T-helper 17 cell (primary cell): ENCODE measurements around the gene KCNA1. TPM values are rescaled to one million over a fixed set of nuclear protein-coding genes. Genes with fewer than 3 reads are reported as not detected.

Experiments used
- ATAC-seq: fragments of 150-1000 bp; cut with Tn5 transposase; 2 replicates; pipeline ENCODE4 v1.10.0; 2021; ENCODE audit warnings: mild to moderate bottlenecking, moderate library complexity
- DNase-seq, 3 donors: peaks; one replicate each; pipeline versions ENCODE4 v3.0.0 to v3.0.0-alpha.2; 2020 to 2021
- H3K9me3 ChIP-seq: one replicate; pipeline ENCODE4 v1.7.0; 2013; ENCODE audit warnings: low read length, mild to moderate bottlenecking; ENCODE audit not compliant: control insufficient read depth, poor library complexity, severe bottlenecking
- H3K27ac Mint-ChIP-seq: one replicate; pipeline ENCODE4 v1.8.0; 2022; ENCODE audit warnings: mild to moderate bottlenecking, moderate library complexity, mixed read lengths
- H3K27me3 Mint-ChIP-seq: one replicate; pipeline ENCODE4 v1.8.0; 2022; ENCODE audit warnings: mixed read lengths
- H3K36me3 Mint-ChIP-seq: one replicate; pipeline ENCODE4 v1.8.0; 2022; ENCODE audit warnings: low read depth, mixed read lengths
- H3K4me1 Mint-ChIP-seq: one replicate; pipeline ENCODE4 v1.8.0; 2022; ENCODE audit warnings: mild to moderate bottlenecking, mixed read lengths
- H3K4me3 Mint-ChIP-seq: one replicate; pipeline ENCODE4 v1.8.0; 2022; ENCODE audit warnings: mild to moderate bottlenecking, moderate library complexity, mixed read lengths
- total RNA-seq, 4 donors: library from RNA in 2 of 4; stranded (reverse) in 2 of 4; gene quantifications; one replicate each; pipeline ENCODE4 v1.2.3 and lab custom pipeline; 2022 to 2026

Gene KCNA1
- total RNA-seq, 2 donors from 2014 or later: not detected

GRCh38 chr12:4957761-4958160, 48.1 kb downstream of the KCNA1 start:
- Mint-ChIP-seq H3K27me3 (peaks cover 83% of the 10 kb centered on the region), H3K4me1 (peaks cover 2% of the 10 kb centered on the region), H3K4me3 (no peak overlapping the region), H3K36me3 (peaks cover 11% of the 10 kb centered on the region), H3K27ac (no peak overlapping the region)
- ATAC-seq (no peak), DNase-seq (no peak)
- no peaks in the 10 kb centered on the region for H3K9me3 ChIP-seq

GRCh38 chr12:4958697-4959375, 49.1 kb downstream of the KCNA1 start:
- no peaks in the 10 kb centered on the region for H3K9me3 ChIP-seq
- H3K4me1 Mint-ChIP-seq: no peaks in the 10 kb centered on the region
- H3K27ac Mint-ChIP-seq: no peak overlapping the region
- DNase-seq (no peak), ATAC-seq (no peak)
- H3K36me3 Mint-ChIP-seq: peaks cover 11% of the 10 kb centered on the region
- H3K27me3 Mint-ChIP-seq: peaks cover 80% of the 10 kb centered on the region
- no peak overlapping the region for H3K4me3 Mint-ChIP-seq

GRCh38 chr12:4959381-4959780, 49.7 kb downstream of the KCNA1 start:
- ATAC-seq (no peak), DNase-seq (no peak)
- H3K36me3 Mint-ChIP-seq: peaks cover 11% of the 10 kb centered on the region
- no peak overlapping the region for H3K27ac Mint-ChIP-seq
- H3K9me3 ChIP-seq: no peaks in the 10 kb centered on the region
- no peak overlapping the region for H3K4me3 Mint-ChIP-seq
- H3K4me1 Mint-ChIP-seq: no peaks in the 10 kb centered on the region
- H3K27me3 Mint-ChIP-seq: peaks cover 80% of the 10 kb centered on the region

GRCh38 chr12:4960030-4960429, 50.3 kb downstream of the KCNA1 start:
- Mint-ChIP-seq H3K27me3 (peaks cover 85% of the 10 kb centered on the region), H3K4me3 (no peak overlapping the region)
- no peak for ATAC-seq

GRCh38 chr12:4960547-4960946, 50.8 kb downstream of the KCNA1 start:
- H3K9me3 ChIP-seq: no peaks in the 10 kb centered on the region
- DNase-seq (no peak), ATAC-seq (no peak)
- H3K27ac Mint-ChIP-seq: no peak overlapping the region
- peaks cover 9% of the 10 kb centered on the region for H3K36me3 Mint-ChIP-seq
- H3K4me1 Mint-ChIP-seq: no peaks in the 10 kb centered on the region
- peaks cover 82% of the 10 kb centered on the region for H3K27me3 Mint-ChIP-seq
- H3K4me3 Mint-ChIP-seq: no peak overlapping the region

More at GRCh38 chr12:4960030-4960429, 50.3 kb downstream of the KCNA1 start:
- no peak for DNase-seq
- H3K36me3 Mint-ChIP-seq: peaks cover 11% of the 10 kb centered on the region
- H3K4me1 Mint-ChIP-seq: no peaks in the 10 kb centered on the region
- no peak overlapping the region for H3K27ac Mint-ChIP-seq
- no peaks in the 10 kb centered on the region for H3K9me3 ChIP-seq

- no peaks in the 10 kb centered on the region for H3K9me3 ChIP-seq
- peak overlapping the region; percentile 36 for H3K4me3 Mint-ChIP-seq
- H3K36me3 Mint-ChIP-seq: peaks cover 5% of the 10 kb centered on the region
- ATAC-seq (no peak), DNase-seq (no peak)
- H3K4me1 Mint-ChIP-seq: no peaks in the 10 kb centered on the region
- no peak overlapping the region for H3K27ac Mint-ChIP-seq
- peaks cover 81% of the 10 kb centered on the region for H3K27me3 Mint-ChIP-seq
These were observed 51.6 kb downstream of the KCNA1 start for GRCh38 chr12:4961311-4961710.

GRCh38 chr12:4962539-4963486, 53.1 kb downstream of the KCNA1 start:
- Mint-ChIP-seq H3K27ac (no peak overlapping the region), H3K4me3 (no peak overlapping the region), H3K4me1 (no peaks in the 10 kb centered on the region), H3K27me3 (peaks cover 82% of the 10 kb centered on the region), H3K36me3 (peaks cover 2% of the 10 kb centered on the region)
- DNase-seq (no peak), ATAC-seq (no peak)
- no peaks in the 10 kb centered on the region for H3K9me3 ChIP-seq

Other genes with a start within 250 kb of the KCNA1 start
- 1 to 10 TPM; 1.4 TPM for gene GALNT8, start 189.5 kb upstream of the KCNA1 start, total RNA-seq
- gene KCNA5, start 134.0 kb downstream of the KCNA1 start, total RNA-seq: not detected